ENCODE results near the gene POLD4.

Gene POLD4

GRCh38 chr11:67311051-67311555 lies 42.2 kb downstream of the POLD4 start:
- no peak overlapping the region for H3K4me3 ChIP-seq (replicated peaks; ENCODE audit: low read depth, low read length)
- DNase-seq (ENCODE audit: extremely low read depth, insufficient read length), result no peak
- H3K36me3 ChIP-seq (ENCODE audit: control insufficient read depth, insufficient read depth, low read length), result no peaks in the 10 kb centered on the region; the same call in 1 of the 2 replicates

GRCh38 chr11:67310246-67311050 lies 42.9 kb downstream of the POLD4 start:
- H3K36me3 ChIP-seq (ENCODE audit: control insufficient read depth, insufficient read depth, low read length), result no peaks in the 10 kb centered on the region; the same call in 1 of the 2 replicates
- no peak for DNase-seq (ENCODE audit: extremely low read depth, insufficient read length)
- H3K27me3 ChIP-seq (replicated peaks; ENCODE audit: control insufficient read depth, insufficient read depth, low read length), result no peaks in the 10 kb centered on the region
- no peak for TF ChIP-seq CTCF (IDR thresholded peaks at IDR 0.05; ENCODE audit: insufficient read depth, low read length, poor library complexity, severe bottlenecking)
- H3K4me3 ChIP-seq (replicated peaks; ENCODE audit: low read depth, low read length), result no peak overlapping the region

More at GRCh38 chr11:67311051-67311555, 42.2 kb downstream of the POLD4 start:
- no peak for TF ChIP-seq CTCF (IDR thresholded peaks at IDR 0.05; ENCODE audit: insufficient read depth, low read length, poor library complexity, severe bottlenecking)
- no peaks in the 10 kb centered on the region for H3K27me3 ChIP-seq (replicated peaks; ENCODE audit: control insufficient read depth, insufficient read depth, low read length)

- TF ChIP-seq CTCF (IDR thresholded peaks at IDR 0.05; ENCODE audit: insufficient read depth, low read length, poor library complexity, severe bottlenecking), result no peak
- H3K4me3 ChIP-seq (replicated peaks; ENCODE audit: low read depth, low read length), result no peak overlapping the region
- no peak for DNase-seq (ENCODE audit: extremely low read depth, insufficient read length)
- no peaks in the 10 kb centered on the region; the same call in 1 of the 2 replicates for H3K36me3 ChIP-seq (ENCODE audit: control insufficient read depth, insufficient read depth, low read length)
- no peaks in the 10 kb centered on the region for H3K27me3 ChIP-seq (replicated peaks; ENCODE audit: control insufficient read depth, insufficient read depth, low read length)
These were observed 43.7 kb downstream of the POLD4 start for GRCh38 chr11:67309661-67310061.

- Histone ChIP-seq H3K4me3 (replicated peaks; ENCODE audit: low read depth, low read length) (no peak overlapping the region), H3K36me3 (ENCODE audit: control insufficient read depth, insufficient read depth, low read length) (no peaks in the 10 kb centered on the region; the same call in 1 of the 2 replicates), H3K27me3 (replicated peaks; ENCODE audit: control insufficient read depth, insufficient read depth, low read length) (no peaks in the 10 kb centered on the region)
- TF ChIP-seq CTCF (IDR thresholded peaks at IDR 0.05; ENCODE audit: insufficient read depth, low read length, poor library complexity, severe bottlenecking), result no peak
- no peak for DNase-seq (ENCODE audit: extremely low read depth, insufficient read length)
These were observed 44.2 kb downstream of the POLD4 start for GRCh38 chr11:67309166-67309565.

- TF ChIP-seq CTCF (IDR thresholded peaks at IDR 0.05; ENCODE audit: insufficient read depth, low read length, poor library complexity, severe bottlenecking), result no peak
- no peak for DNase-seq (ENCODE audit: extremely low read depth, insufficient read length)
- H3K4me3 ChIP-seq (replicated peaks; ENCODE audit: low read depth, low read length), result no peak overlapping the region
- no peaks in the 10 kb centered on the region; the same call in 1 of the 2 replicates for H3K36me3 ChIP-seq (ENCODE audit: control insufficient read depth, insufficient read depth, low read length)
- no peaks in the 10 kb centered on the region for H3K27me3 ChIP-seq (replicated peaks; ENCODE audit: control insufficient read depth, insufficient read depth, low read length)
These were observed 45.1 kb downstream of the POLD4 start for GRCh38 chr11:67308031-67308866.
